IPS DF 4.7 (cell line): ENCODE measurements around the gene TLK1.

Experiments used
- DNase-seq: peaks from one replicate; pipeline ENCODE4 v3.0.0-alpha.2; 2013; ENCODE audit warnings: low spot score; ENCODE audit errors: extremely low read depth

Gene TLK1

GRCh38 chr2:171008550-171009205, 152.0 kb downstream of the TLK1 start:
- DNase-seq: no peak

GRCh38 chr2:171004833-171005232, 155.9 kb downstream of the TLK1 start:
- no peak for DNase-seq

GRCh38 chr2:171004363-171004762, 156.3 kb downstream of the TLK1 start:
- no peak for DNase-seq

GRCh38 chr2:170999654-171000053, 161.0 kb downstream of the TLK1 start:
- no peak for DNase-seq

- DNase-seq: no peak
Observed at GRCh38 chr2:170997893-170998597, 162.6 kb downstream of the TLK1 start.

GRCh38 chr2:170996316-170996715, 164.4 kb downstream of the TLK1 start:
- no peak for DNase-seq

- no peak for DNase-seq
Observed at GRCh38 chr2:170991398-170992182, 169.1 kb downstream of the TLK1 start.

- no peak for DNase-seq
Observed at GRCh38 chr2:170986566-170987258, 174.0 kb downstream of the TLK1 start.

- no peak for DNase-seq
Observed at GRCh38 chr2:170985407-170985806, 175.3 kb downstream of the TLK1 start.

- DNase-seq: no peak
Observed at GRCh38 chr2:170984079-170984478, 176.6 kb downstream of the TLK1 start.

- DNase-seq: no peak
Observed at GRCh38 chr2:170975943-170976270, 184.8 kb downstream of the TLK1 start.

GRCh38 chr2:170975127-170975942, 185.4 kb downstream of the TLK1 start:
- DNase-seq: no peak

GRCh38 chr2:170974304-170974993, 186.2 kb downstream of the TLK1 start:
- no peak for DNase-seq

- no peak for DNase-seq
Observed at GRCh38 chr2:170973492-170974303, 187.0 kb downstream of the TLK1 start.

- DNase-seq: no peak
Observed at GRCh38 chr2:170973225-170973491, 187.5 kb downstream of the TLK1 start.

- DNase-seq: no peak
Observed at GRCh38 chr2:170972296-170973224, 188.1 kb downstream of the TLK1 start.

GRCh38 chr2:170971071-170971470, 189.6 kb downstream of the TLK1 start:
- DNase-seq: no peak

GRCh38 chr2:170969872-170970496, 190.7 kb downstream of the TLK1 start:
- no peak for DNase-seq
